ENCODE data around the gene KRTAP4-11. TPM values are rescaled to one million over a fixed set of nuclear protein-coding genes. Genes with fewer than 3 reads are reported as not detected.
"Not testable (repeated sequence)": the region's sequence is repeated elsewhere in the genome, so short reads cannot be mapped to it uniquely, and the experiment has no call there.

KRTAP4-11 gene
- polyA plus RNA-seq, 5 donors, result 0.13 TPM; not detected in 4

GRCh38 chr17:41123991-41124371 is 5.8 kb upstream of the KRTAP4-11 start, which contains the start of gene KRTAP4-12:
Gene KRTAP4-12, minus strand, starts transcription at chr17:41124182. Its CDS starts 60 bp downstream, at chr17:41124122.
- DNase-seq, result not testable (repeated sequence)

- DNase-seq, result not testable (repeated sequence)
Observed at GRCh38 chr17:41123292-41123990, 5.3 kb upstream of the KRTAP4-11 start.

- no peak for DNase-seq
Observed at GRCh38 chr17:41121742-41122141, 3.6 kb upstream of the KRTAP4-11 start.

DNA sequence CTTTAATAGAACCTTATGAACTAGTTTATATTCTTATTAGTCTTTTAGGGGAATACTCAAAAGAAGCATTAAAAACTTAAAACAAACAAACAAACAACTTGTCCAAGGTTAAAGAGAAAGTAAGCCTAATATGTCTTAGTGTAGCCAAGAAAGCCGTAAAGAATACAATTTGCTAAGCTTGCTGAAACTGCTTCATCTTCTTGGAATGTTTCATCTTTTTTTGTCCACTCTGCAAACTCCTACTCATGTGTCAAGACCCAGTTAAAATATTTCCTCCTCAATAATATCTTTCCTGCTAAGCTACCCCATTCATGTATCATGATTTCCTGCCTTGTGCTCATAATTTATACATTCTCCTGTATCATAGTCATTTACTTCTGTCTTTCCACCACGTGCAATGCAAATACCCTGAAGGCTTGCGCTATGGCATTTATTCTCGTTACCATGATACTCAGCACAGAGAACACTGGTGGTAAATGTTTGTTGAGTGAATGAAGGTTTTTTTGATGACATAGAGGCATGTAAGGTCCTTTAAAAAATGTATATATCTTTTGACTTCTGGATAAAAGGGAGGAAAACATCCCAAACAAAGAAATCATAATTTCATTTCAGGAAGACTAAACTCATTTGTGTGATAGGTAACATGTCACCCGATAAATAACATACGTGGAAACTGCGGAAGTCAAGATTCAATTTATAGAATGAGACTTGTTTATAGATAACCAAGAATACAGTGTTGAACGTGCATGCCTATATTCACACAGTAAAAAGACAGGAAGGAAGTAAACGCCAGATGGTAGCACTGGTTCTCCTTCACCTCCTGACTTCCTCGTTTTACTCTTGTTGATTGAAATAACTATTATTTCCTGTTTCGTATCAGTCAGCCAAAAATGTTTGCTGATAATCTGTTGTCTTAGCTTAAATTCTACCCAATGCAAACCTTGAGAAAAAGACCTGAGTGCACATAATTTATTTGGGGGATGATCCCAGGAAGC is 1.8 kb upstream of the KRTAP4-11 start:
- DNase-seq, result not testable (repeated sequence)

DNA sequence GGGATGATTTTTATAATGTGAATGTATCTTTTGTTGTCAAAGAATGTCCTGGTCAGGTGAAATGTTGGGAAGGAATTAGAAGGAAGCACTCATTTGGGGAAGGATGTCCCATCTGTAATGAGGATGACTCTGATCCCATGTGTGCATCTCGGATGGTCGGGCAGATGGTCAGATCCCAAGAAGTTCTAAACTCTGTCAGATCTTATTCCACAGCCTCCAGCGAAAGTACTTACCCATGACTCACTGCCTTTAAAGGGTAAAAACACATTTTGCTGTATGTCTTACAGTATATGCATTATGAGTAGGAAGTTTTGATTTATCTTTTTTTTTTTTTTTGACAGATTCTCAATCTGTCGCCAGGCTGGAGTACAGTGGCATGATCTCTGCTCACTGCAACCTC is 548 bp upstream of the KRTAP4-11 start:
- DNase-seq, result no peak

DNA sequence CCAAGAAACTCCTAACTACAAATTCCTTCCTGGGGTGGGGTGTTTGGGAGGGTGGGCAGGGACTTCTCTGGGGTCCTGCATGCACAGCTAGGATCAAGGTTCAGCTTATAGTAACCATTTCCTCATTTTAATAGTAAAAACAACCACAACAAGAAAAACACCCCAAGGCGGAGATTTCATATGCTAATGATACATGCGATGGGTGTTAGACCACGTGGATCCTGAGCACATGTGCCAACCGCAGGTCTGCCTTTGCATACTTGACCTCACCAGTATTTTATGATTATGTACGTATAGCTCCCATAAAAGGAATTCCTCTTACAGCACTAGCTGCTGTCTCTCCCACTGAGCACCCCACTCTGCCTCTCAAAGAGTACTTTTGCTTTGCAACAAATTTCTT is 1.9 kb downstream of the KRTAP4-11 start:
- DNase-seq, result no peak

GRCh38 chr17:41111151-41111885 is 6.9 kb downstream of the KRTAP4-11 start:
- no peak for DNase-seq

DNA sequence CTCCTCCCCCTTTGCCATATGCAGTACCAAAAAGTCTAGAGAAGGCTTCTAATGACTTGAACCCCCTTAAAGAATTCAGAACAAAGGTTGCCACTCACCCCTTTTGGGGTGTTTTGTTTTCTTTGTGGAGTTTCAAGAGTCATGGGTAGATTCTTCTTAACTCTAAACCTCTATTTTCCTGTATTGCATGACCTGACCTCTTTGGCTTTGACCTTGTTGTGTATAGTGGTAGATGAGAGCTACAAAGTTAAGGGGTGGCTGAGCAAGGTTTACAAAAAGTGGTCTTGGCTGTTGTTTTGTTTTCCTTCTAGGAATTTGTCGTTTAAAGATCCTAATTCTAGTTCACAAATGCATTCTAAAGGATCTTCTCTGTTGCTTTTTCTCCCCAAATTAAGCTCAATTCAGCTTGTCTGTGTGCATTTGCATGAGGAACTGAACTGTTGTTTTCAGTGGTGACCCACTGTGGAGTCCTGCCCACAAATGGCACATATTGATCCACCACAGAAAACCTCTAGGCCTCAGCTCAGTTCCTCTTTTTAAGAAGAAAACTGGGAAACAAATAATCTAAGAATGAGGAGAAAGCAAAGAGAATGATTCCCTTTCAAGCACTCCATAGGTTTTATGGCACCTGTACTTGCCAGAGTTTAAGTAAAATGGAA is 9.3 kb downstream of the KRTAP4-11 start:
- DNase-seq, result not testable (repeated sequence)

DNA sequence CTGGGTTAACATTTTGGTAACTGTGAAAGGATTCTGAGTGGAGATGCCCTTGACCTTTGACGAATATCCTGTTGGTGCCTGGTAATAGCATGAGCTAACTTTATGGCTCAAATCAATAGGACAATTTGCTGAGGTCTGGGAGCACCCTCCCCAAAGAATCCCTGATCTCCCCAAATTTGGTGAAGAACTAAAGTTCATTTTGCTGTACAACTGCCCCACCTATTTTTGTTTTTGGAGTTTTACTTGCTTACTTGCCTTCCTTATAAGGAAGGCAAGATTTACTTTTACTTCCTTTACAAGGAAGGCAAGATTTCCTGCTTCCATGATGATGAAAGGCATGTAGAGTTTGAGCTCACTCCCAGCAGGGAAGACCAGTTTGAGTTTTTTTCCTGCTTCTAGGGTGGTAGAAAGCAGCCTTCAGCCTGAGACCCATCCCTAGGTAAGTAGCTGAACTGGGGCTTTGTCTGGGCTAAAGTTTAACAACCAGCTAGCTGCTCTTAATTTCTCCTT is 10.2 kb downstream of the KRTAP4-11 start:
- no peak for DNase-seq

- DNase-seq, result not testable (repeated sequence)
Observed at GRCh38 chr17:41105347-41105746, 12.8 kb downstream of the KRTAP4-11 start, which contains the start of gene KRTAP4-9. Gene KRTAP4-9, plus strand, starts transcription at chr17:41105389. Its CDS starts 0 bp downstream, at chr17:41105389.

DNA sequence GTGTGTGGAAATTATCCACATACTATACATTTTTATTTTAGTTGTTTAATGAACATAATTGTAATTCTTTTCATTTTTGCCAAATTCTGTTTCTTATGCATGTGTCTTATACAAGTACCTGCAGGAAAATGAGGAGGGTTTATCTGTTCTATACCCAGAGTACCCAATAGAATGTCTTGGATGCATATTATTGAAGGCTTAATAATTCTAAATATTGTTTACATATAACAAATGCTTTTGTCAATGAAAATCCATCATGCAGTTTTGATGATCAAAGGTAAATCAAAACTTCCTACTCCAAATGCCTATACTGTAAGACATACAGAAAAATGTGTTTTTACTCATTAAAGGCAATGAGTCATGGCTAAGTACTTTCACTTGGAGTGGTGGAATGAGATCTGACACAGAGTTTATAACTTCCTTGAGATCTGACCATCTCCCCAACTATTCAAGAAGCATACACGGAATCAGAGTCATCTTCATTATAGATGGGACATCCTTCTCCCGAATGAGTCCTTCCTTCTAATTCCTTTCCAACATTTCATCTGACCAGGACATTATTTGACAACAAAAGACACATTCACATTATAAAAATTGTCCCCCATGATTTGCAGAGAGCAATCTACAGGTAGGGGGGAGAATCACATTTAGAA is 13.7 kb downstream of the KRTAP4-11 start:
- not testable (repeated sequence) for DNase-seq

GRCh38 chr17:41103896-41104295 is 14.3 kb downstream of the KRTAP4-11 start:
- no peak for DNase-seq

GRCh38 chr17:41101586-41102259 is 16.4 kb downstream of the KRTAP4-11 start, which contains the start of gene KRTAP4-16:
Gene KRTAP4-16, minus strand, starts transcription at chr17:41102209. Its CDS starts 0 bp downstream, at chr17:41102209.
- DNase-seq, result no peak

DNA sequence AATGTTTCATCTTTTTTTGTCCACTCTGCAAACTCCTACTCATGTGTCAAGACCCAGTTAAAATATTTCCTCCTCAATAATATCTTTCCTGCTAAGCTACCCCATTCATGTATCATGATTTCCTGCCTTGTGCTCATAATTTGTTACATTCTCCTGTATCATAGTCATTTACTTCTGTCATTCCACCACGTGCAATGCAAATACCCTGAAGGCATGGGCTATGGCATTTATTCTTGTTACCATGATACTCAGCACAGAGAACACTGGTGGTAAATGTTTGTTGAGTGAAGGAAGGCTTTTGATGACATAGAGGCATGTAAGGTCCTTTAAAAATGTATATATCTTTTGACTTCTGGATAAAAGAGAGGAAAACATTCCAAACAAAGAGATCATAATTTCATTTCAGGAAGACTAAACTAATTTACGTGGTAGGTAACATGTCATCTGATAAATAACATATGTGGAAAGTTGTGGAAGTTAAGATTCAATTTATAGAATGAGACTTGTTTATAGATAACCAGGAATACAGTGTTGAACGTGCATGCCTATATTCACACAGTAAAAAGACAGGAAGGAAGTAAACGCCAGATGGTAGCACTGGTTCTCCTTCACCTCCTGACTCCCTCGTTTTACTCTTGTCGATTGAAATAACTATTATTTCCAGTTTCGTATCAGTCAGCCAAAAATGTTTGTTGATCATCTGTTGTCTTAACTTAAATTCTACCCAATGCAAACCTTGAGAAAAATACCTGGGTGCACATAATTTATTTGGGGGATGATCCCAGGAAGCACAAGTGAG is 18.3 kb downstream of the KRTAP4-11 start:
- not testable (repeated sequence) for DNase-seq

- no peak for DNase-seq
Observed at GRCh38 chr17:41098481-41098880, 19.7 kb downstream of the KRTAP4-11 start.

- DNase-seq, result no peak
Observed at GRCh38 chr17:41098042-41098441, 20.1 kb downstream of the KRTAP4-11 start, which contains the start of gene KRTAP4-8. Gene KRTAP4-8, minus strand, starts transcription at chr17:41098142. Its CDS starts 58 bp downstream, at chr17:41098084.

- DNase-seq, result peak in 1 of 2 donors; percentile 11
Observed at GRCh38 chr17:41096055-41096454, 22.1 kb downstream of the KRTAP4-11 start.

DNA sequence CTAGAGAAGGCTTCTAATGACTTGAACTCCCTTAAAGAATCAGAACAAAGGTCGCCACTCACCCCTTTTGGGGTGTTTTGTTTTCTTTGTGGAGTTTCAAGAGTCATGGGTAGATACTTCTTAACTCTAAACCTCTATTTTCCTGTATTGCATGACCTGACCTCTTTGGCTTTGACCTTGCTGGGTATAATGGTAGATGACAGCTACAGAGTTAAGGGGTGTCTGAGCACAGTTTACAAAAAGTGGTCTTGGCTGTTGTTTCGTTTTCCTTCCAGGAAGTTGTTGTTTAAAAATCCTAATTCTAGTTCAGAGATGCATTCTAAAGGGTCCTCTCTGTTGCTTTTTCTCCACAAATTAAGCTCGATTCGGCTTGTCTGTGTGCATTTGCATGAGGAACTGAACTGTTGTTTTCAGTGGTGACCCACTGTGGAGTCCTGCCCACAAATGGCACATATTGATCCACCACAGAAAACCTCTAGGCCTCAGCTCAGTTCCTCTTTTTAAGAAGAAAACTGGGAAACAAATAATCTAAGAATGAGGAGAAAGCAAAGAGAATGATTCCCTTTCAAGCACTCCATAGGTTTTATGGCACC is 29.3 kb downstream of the KRTAP4-11 start:
- not testable (repeated sequence) for DNase-seq

Measured in right lung (tissue), 5 donors.